HEK293 (cell line): ENCODE data around the gene CMBL.
"Not testable (repeated sequence)": the region's sequence is repeated elsewhere in the genome, so short reads cannot be mapped to it uniquely, and the experiment has no call there.

Experiments used
- CTCF ChIA-PET: fragments of 350-600 bp; formaldehyde crosslinking; extraction: SDS; loops from one replicate; lab custom pipeline; 2021; ENCODE audit warnings: antibody characterized with exemption; lab: Yijun Ruan, JAX
- POLR2A ChIA-PET: fragments of 300-600 bp; formaldehyde crosslinking; extraction: SDS; loops from one replicate; lab custom pipeline; 2020; ENCODE audit warnings: antibody characterized with exemption, inconsistent platforms; lab: Yijun Ruan, JAX
- H3K27ac ChIP-seq: fragments of 200-500 bp; sonication (Bioruptor generic); 2 replicates; pipeline ENCODE4 v1.5.1; 2014; ENCODE audit warnings: low read depth, low read length, control low read depth, inconsistent platforms; ENCODE audit errors: extremely low read depth
- H3K36me3 ChIP-seq, 2 experiments: fragments of 200-500 bp in 1 of 2; sonication (Bioruptor generic) in 1 of 2; 1 replicate in 1 of 2; 2 replicates in 1 of 2; pipeline ENCODE4 v1.5.1; 2014 to 2017; ENCODE audit warnings: inconsistent platforms in 2 of 2, low read length in 2 of 2; ENCODE audit not compliant: control insufficient read depth in 2 of 2, insufficient read depth in 1 of 2
- H3K4me1 ChIP-seq: fragments of 200-500 bp; sonication (Bioruptor generic); 2 replicates; pipeline ENCODE4 v1.5.1; 2014; ENCODE audit warnings: mild to moderate bottlenecking, low read length, inconsistent platforms; ENCODE audit not compliant: control insufficient read depth, insufficient read depth
- H3K4me3 ChIP-seq: 2 replicates; pipeline ENCODE4 v1.5.1; 2011; ENCODE audit warnings: low read depth, mild to moderate bottlenecking, control low read depth, low read length, moderate library complexity
- H3K9me3 ChIP-seq: fragments of 200-500 bp; sonication (Bioruptor generic); 2 replicates; pipeline ENCODE4 v1.5.1; 2014; ENCODE audit warnings: low read depth, low read length, inconsistent platforms; ENCODE audit not compliant: control insufficient read depth, insufficient read depth
- GLIS1 ChIP-seq: fragments of 450-650 bp; formaldehyde crosslinking; IDR thresholded peaks from 2 replicates; pipeline ENCODE4 v1.5.1; 2016; ENCODE audit warnings: missing biosample characterization, missing genetic modification characterization
- HOXD13 ChIP-seq: sonication (generic); formaldehyde crosslinking; IDR thresholded peaks from 2 replicates; pipeline ENCODE4 v1.8.0; 2022; ENCODE audit warnings: missing genetic modification reagents, borderline replicate concordance
- MEIS1 ChIP-seq: sonication (generic); formaldehyde crosslinking; IDR thresholded peaks from 2 replicates; pipeline ENCODE4 v1.8.1; 2022; ENCODE audit warnings: missing genetic modification reagents, mild to moderate bottlenecking, borderline replicate concordance
- SALL2 ChIP-seq: fragments of 450-650 bp; formaldehyde crosslinking; IDR thresholded peaks from 2 replicates; pipeline ENCODE4 v1.5.0; 2017; ENCODE audit warnings: missing biosample characterization, mild to moderate bottlenecking, missing genetic modification characterization, borderline replicate concordance
- ZFP37 ChIP-seq: fragments of 450-650 bp; formaldehyde crosslinking; IDR thresholded peaks from 2 replicates; pipeline ENCODE4 v1.5.1; 2016; ENCODE audit warnings: missing biosample characterization, missing genetic modification characterization
- ZNF214 ChIP-seq: fragments of 450-650 bp; formaldehyde crosslinking; IDR thresholded peaks from 2 replicates; pipeline ENCODE4 v1.5.1; 2017; ENCODE audit warnings: missing biosample characterization, mild to moderate bottlenecking, missing genetic modification characterization, borderline replicate concordance
- ZNF274 ChIP-seq, 2 experiments: fragments of 200-500 bp in 1 of 2; fragments of 450-650 bp in 1 of 2; sonication (Bioruptor generic) in 1 of 2; formaldehyde crosslinking in 1 of 2; IDR thresholded peaks; 2 replicates each; pipeline versions ENCODE4 v1.5.1 to v1.6.1; 2014 to 2016; ENCODE audit warnings: borderline replicate concordance in 1 of 2, inconsistent platforms in 1 of 2, low read length in 1 of 2, missing biosample characterization in 1 of 2, missing genetic modification characterization in 1 of 2
- ZNF354C ChIP-seq: fragments of 450-650 bp; formaldehyde crosslinking; IDR thresholded peaks from 2 replicates; pipeline ENCODE4 v1.5.1; 2016; ENCODE audit warnings: missing biosample characterization, missing genetic modification characterization, low read depth, borderline replicate concordance
- ZNF391 ChIP-seq: fragments of 450-650 bp; formaldehyde crosslinking; IDR thresholded peaks from 2 replicates; pipeline ENCODE4 v1.5.1; 2016; ENCODE audit warnings: low read depth, missing biosample characterization, missing genetic modification characterization, borderline replicate concordance
- ZNF473 ChIP-seq: fragments of 450-650 bp; formaldehyde crosslinking; IDR thresholded peaks from 2 replicates; pipeline ENCODE4 v1.5.1; 2017; ENCODE audit warnings: missing biosample characterization, missing genetic modification characterization
- ZNF629 ChIP-seq: fragments of 450-650 bp; formaldehyde crosslinking; IDR thresholded peaks from 2 replicates; pipeline ENCODE4 v1.5.1; 2017; ENCODE audit warnings: missing biosample characterization, missing genetic modification characterization
- ZNF701 ChIP-seq: fragments of 450-650 bp; formaldehyde crosslinking; IDR thresholded peaks from 2 replicates; pipeline ENCODE4 v1.5.1; 2016; ENCODE audit warnings: missing biosample characterization, missing genetic modification characterization
- ZNF791 ChIP-seq: fragments of 450-650 bp; formaldehyde crosslinking; IDR thresholded peaks from 2 replicates; pipeline ENCODE4 v1.5.1; 2016; ENCODE audit warnings: missing biosample characterization, missing genetic modification characterization
- TF ChIP-seq, protein P1 (sequence below): fragments of 450-650 bp; formaldehyde crosslinking; optimal IDR thresholded peaks from 2 replicates; pipeline ENCODE3; 2016; ENCODE audit warnings: missing biosample characterization, mild to moderate bottlenecking, missing genetic modification characterization
- TF ChIP-seq, protein P2 (sequence below): fragments of 450-650 bp; formaldehyde crosslinking; IDR thresholded peaks from 2 replicates; pipeline ENCODE4 v1.5.1; 2016; ENCODE audit warnings: missing biosample characterization, missing genetic modification characterization
- TF ChIP-seq, protein P3 (sequence below): fragments of 450-650 bp; formaldehyde crosslinking; IDR thresholded peaks from 2 replicates; pipeline ENCODE4 v1.5.1; 2016; ENCODE audit warnings: missing biosample characterization, missing genetic modification characterization, low read depth
- TF ChIP-seq, protein P4 (sequence below): fragments of 450-650 bp; formaldehyde crosslinking; IDR thresholded peaks from 2 replicates; pipeline ENCODE4 v1.5.1; 2017; ENCODE audit warnings: missing biosample characterization, mild to moderate bottlenecking, missing genetic modification characterization, moderate library complexity

Gene CMBL

DNA sequence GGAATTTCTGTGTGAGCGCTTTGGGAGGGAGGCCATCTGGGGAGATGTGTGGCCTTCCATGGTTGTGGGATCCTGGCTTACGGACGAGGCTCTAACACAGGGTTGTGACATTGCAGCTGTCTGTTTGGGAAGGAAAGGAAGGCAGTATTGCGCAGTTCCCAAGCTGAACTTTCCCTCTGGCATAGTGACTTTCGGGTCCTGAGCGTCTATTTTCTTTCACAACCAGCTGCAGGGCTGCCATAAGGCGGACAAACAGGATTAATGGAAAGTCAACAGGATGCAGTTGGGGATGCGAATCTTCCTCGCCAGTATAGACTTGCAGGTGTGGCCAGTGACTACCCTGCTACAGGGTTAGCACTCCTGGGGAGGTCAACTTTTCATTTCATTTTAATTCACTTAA is 31.7 kb downstream of the CMBL start (continued):
- TF ChIP-seq, protein P1, sequence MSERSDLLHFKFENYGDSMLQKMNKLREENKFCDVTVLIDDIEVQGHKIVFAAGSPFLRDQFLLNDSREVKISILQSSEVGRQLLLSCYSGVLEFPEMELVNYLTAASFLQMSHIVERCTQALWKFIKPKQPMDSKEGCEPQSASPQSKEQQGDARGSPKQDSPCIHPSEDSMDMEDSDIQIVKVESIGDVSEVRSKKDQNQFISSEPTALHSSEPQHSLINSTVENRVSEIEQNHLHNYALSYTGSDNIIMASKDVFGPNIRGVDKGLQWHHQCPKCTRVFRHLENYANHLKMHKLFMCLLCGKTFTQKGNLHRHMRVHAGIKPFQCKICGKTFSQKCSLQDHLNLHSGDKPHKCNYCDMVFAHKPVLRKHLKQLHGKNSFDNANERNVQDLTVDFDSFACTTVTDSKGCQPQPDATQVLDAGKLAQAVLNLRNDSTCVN (tag by site-specific recombination): no peak
- TF ChIP-seq ZNF473 (no peak), ZNF629 (no peak), ZFP37 (tag by site-specific recombination) (no peak)
- TF ChIP-seq, protein P2, sequence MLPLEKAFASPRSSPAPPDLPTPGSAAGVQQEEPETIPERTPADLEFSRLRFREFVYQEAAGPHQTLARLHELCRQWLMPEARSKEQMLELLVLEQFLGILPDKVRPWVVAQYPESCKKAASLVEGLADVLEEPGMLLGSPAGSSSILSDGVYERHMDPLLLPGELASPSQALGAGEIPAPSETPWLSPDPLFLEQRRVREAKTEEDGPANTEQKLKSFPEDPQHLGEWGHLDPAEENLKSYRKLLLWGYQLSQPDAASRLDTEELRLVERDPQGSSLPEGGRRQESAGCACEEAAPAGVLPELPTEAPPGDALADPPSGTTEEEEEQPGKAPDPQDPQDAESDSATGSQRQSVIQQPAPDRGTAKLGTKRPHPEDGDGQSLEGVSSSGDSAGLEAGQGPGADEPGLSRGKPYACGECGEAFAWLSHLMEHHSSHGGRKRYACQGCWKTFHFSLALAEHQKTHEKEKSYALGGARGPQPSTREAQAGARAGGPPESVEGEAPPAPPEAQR (tag by site-specific recombination): no peak

DNA sequence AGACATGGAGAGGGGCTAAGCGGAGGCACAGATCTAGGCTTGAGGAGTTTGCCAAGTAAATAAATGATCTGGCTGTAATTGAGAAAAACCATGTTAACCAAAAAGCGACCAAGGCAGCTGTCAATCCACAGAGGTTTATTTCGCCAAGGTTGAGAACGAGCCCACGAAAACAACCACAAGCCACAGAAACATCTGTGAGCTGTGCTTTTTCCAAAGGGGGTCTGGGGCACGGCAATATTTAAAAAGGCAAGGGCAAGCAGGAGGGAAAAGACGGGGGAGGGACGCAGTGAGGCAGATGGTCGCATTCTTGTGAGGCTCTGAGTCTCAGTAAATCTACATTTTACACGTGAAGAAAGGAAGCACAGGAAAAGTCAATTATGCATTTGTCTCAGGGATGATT is 32.2 kb downstream of the CMBL start:
- Histone ChIP-seq H3K4me3 (no peak overlapping the region), H3K9me3 (no peaks in the 10 kb centered on the region), H3K36me3 (no peaks in the 10 kb centered on the region; a peak in 1 of 3 replicates), H3K27ac (no peak overlapping the region), H3K4me1 (no peaks in the 10 kb centered on the region)
- TF ChIP-seq, protein P3, sequence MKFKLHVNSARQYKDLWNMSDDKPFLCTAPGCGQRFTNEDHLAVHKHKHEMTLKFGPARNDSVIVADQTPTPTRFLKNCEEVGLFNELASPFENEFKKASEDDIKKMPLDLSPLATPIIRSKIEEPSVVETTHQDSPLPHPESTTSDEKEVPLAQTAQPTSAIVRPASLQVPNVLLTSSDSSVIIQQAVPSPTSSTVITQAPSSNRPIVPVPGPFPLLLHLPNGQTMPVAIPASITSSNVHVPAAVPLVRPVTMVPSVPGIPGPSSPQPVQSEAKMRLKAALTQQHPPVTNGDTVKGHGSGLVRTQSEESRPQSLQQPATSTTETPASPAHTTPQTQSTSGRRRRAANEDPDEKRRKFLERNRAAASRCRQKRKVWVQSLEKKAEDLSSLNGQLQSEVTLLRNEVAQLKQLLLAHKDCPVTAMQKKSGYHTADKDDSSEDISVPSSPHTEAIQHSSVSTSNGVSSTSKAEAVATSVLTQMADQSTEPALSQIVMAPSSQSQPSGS (tag by site-specific recombination): no peak
- TF ChIP-seq ZNF274 (IDR thresholded peaks at IDR 0.05; ENCODE audit: low read length) (no peak), ZNF274 (tag by site-specific recombination; IDR thresholded peaks at IDR 0.05; ENCODE audit: borderline replicate concordance) (no peak), MEIS1 (CRISPR knock-in tag) (no peak), HOXD13 (CRISPR knock-in tag) (no peak), ZNF214 (tag by site-specific recombination) (no peak), ZNF391 (tag by site-specific recombination) (no peak), SALL2 (no peak), ZNF354C (no peak), GLIS1 (tag by site-specific recombination) (no peak), ZNF791 (no peak), ZNF701 (tag by site-specific recombination) (no peak)
- TF ChIP-seq, protein P4, sequence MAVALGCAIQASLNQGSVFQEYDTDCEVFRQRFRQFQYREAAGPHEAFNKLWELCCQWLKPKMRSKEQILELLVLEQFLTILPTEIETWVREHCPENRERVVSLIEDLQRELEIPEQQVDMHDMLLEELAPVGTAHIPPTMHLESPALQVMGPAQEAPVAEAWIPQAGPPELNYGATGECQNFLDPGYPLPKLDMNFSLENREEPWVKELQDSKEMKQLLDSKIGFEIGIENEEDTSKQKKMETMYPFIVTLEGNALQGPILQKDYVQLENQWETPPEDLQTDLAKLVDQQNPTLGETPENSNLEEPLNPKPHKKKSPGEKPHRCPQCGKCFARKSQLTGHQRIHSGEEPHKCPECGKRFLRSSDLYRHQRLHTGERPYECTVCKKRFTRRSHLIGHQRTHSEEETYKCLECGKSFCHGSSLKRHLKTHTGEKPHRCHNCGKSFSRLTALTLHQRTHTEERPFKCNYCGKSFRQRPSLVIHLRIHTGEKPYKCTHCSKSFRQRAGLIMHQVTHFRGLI (tag by site-specific recombination): no peak
- CTCF ChIA-PET: interaction anchor here (1.3 kb wide), 1 partner anchor 8 kb away, joined by 6 read pairs; no protein-coding TSS in a partner anchor
- POLR2A ChIA-PET: interaction anchor here (0.7 kb wide), 1 partner anchor 78 kb away, joined by 3 read pairs; the partner anchor contains the start of gene MARCHF6

DNA sequence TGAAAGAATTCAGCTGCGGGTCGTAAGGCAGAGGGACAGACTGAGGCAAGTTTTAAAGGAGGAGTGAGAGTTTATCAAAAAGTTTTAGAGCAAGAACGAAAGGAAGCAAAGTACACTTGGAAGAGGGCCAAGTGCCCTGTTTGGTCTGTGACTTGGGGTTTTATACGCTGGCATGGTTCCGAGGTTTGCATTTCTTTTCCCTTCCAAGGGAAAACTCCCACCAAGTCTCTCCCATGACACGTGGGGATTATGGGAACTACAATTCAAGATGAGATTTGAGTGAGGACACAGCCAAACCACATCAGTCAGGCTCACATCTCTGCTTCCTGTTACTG is 34.9 kb downstream of the CMBL start:
- H3K9me3 ChIP-seq, H3K4me3 ChIP-seq, H3K36me3 ChIP-seq, H3K27ac ChIP-seq, H3K4me1 ChIP-seq, POLR2A ChIA-PET: not testable (repeated sequence)
- CTCF ChIA-PET: interaction anchor here (0.6 to 0.9 kb wide), 3 partner anchors 9 to 486 kb away, joined by 3 to 5 read pairs (median 3); no protein-coding TSS in a partner anchor
